HG02884 (cell line): ENCODE data around the gene FGFBP2.
A peak's percentile ranks its signal among the peaks of the same experiment; 100 is the strongest.

ENCODE experiments used
- ATAC-seq: cut with Tn5 transposase; IDR thresholded peaks from one replicate; pipeline ENCODE4 v1.9.1; 2021; ENCODE audit warnings: mild to moderate bottlenecking, moderate library complexity; ENCODE audit not compliant: unreplicated experiment

The FGFBP2 gene, protein sequence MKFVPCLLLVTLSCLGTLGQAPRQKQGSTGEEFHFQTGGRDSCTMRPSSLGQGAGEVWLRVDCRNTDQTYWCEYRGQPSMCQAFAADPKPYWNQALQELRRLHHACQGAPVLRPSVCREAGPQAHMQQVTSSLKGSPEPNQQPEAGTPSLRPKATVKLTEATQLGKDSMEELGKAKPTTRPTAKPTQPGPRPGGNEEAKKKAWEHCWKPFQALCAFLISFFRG

DNA sequence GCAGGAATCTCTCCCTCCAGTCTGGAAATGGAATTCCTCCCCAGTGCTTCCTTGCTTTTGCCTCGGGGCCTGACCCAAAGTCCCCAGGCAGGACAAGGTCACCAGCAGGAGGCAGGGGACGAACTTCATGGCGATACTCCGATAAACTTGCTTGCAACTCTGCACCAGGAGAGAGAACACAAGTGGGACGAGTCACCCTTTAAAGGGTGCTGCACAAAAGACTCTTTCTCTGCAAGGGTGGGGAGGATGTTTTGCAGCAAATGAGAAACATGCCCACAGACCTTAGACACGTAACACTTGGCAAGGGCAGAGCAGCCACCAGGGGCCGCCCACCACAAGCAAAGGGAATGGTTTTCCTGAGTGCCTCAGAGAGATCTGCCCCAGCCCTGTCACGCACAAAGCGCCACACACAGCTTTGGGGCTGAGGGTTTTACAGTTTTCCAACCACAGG lies at the start of gene FGFBP2:
Gene FGFBP2 (minus strand): TSS at position 175 of the 451 bp plus-strand sequence. CDS start 46 bp downstream, at position 129.
- peak; percentile 48 for ATAC-seq

DNA sequence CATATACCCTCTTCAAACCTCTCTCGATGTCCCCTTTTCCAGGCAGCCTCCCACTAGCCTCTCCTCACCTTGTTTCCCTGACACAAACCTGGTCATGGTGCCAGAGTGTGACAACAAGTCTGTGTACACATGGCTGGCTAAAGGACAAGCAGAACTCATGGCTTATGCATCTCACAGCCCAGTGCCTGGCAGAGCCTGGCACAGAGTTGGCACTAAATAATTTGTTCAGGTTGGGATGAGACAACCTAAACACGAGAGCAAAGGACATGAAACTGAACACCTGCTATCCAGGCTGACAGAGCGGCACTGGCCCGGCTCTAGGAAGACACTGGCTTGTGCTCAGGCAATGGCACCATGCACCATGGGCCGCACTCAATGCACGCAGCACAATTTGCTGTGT lies 48.2 kb upstream of the FGFBP2 start:
- no peak for ATAC-seq

DNA sequence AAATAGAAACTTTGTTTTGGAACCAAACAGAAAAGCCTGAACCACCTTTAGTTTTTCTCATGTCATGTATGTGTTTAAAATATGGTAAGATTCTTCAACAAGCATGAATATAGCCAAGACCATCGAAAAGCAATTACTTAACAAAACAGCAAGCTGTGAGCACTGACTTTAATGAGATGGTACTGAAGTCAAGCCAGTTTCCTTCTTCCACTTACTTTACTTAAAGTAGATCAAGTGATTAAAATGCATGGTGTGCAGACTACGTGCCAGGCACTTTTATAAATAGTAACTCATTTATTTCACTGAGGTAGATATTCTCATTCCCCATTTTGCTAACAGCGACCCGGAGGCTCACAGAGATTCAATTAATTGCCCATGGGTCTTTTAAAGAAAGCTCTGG lies 46.2 kb upstream of the FGFBP2 start:
- ATAC-seq = no peak

DNA sequence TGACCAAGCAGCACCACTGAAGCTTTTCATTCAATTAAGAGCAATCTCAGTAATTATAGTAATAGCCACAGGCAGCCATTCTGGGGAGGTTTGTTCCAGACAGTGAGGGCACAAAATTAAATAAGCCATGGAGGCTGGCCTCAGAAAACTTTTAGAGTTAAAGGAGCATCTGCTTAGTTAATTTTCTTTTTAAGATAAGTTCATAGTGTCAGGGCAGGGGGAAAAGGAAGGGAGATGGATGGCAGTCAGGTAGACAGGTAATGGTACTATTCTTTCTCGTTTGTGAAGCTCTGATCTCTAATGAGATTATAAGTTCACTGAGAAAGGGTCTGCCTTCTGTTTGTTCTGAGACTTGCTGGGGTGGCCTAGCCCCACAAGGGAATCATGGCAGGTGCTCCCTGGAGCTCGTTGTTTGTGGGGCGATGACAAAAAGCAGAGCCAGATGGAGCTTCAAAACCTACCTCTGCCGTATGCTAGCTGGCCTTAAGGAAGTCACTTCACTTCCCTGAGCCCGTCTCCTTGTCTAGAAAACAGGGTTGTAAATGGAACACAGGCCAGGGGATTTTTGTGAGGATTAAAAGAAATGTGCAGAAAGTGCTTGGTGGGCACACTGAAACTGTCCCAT lies 44.6 kb upstream of the FGFBP2 start:
- ATAC-seq = no peak

DNA sequence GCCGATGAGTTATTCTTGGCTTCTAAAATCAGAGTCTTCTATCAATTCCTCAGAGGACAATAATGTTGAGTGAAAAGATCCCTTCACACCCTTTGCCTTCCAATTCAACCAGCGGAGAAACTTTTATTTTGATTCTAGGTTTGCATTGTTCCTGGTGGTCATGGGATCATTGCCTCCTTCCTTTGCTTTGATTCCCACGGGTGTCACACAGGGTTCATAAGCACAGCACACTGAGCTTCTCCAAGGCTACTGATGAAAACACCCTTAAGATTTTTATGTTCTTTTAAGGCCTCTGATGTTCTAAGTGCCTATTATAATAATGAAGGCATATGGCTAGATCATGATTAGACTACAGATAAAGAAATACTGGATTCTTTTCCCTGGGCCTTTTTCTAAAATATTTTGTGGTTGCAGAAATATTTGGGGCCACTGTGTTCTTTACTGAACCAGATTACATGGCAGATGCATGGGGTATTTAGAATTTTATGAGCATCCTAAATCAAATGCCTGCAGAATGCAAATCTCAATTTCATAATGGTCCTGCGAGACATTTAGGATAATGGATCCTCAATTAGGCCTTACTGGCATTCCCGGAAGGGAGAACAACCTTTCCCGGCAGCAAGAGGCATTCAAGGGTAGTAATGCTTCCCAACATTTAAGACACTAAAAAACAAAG lies 43.9 kb upstream of the FGFBP2 start:
- ATAC-seq = no peak

DNA sequence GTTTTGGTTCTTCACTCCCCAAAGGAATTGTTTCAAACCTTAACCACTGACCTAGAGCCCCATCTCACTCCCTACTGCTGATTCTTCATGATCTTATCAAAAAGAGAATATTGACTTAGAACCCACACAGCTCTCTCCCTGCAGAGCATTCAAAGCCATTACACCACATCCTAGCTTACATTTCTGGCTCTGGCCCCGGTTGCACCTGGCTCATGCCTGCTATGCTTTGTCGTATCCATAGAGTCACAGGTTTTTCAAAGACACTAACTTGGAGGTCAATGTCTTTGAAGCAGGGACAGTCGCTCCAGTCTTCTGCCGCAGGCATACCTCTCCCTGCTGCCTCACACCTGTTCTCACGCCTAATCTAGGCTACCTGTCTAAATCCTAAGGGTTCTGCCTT lies 42.7 kb upstream of the FGFBP2 start:
- ATAC-seq = no peak

DNA sequence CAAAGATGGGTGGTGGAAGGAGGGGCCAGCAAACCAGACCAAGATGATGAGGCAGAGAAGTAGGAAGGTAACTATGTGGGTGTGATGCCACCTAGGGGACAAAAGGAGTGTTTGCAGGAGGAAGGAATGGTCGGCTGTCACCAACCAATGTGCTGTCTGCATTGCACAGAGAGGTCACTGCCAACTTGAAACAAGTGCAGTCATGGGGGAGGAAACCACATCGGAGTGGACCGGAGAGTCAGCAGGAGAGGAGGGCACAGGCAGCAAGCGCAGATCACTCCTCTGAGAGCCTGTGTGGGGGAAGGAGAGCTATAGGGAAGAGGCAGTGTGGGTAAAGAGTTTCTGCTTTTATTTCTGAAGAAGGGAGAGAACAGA lies 38.5 kb upstream of the FGFBP2 start:
- peak; percentile 98 for ATAC-seq

DNA sequence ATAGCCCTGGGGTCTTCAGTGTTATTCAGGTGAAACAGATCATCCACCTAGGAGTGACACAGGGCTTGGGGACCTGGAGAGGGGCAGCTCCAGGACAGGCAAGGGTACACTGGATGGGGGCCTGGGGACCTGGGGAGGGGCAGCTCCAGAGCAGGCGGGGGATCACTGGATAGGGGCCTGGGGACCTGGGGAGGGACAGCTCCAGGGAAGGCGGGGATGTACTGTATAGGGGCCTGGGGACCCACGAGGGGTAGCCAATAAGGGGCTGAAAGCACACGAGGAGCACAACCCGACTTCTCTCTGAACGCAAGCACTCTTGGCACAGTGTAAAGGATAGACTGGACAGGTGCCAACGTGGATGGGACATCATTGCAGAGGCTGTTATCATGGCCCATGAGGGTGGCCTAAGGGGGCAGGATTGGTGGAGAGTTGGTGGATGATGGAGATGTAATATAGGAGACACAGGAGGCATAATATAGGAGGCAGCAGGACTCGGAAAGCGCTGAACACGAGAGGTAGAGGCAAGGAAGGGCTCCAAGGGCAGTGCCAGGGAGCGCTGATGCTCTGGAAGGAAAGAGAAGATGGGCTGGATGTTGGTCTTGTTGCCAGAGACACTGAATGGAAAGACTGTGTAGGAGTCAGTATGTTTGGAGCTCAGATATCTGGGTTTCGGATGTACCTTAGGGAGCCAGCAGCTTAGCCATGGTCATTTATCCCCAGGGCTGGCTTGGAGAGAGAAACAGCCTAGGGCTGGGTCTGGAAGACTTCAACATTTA lies 37.9 kb upstream of the FGFBP2 start:
- ATAC-seq = no peak

DNA sequence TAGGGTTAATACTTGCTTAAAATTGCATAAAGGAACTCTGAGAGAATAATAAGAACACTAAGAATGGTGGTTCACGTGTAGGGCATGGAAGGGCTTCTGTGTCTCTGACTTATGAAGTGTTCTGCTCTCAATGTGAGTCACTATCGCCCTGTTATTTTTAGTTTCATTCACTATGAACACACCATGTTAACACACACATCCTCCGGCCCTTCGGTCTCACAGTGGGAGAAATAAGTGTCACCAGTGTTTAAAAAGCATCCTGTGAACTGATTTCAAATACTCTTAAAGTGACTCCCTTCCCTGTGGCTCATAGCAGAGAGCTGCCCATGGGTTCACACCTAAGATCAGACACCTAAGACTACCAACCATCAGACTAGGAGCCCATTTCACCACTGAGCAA lies 33.8 kb upstream of the FGFBP2 start:
- ATAC-seq = no peak

DNA sequence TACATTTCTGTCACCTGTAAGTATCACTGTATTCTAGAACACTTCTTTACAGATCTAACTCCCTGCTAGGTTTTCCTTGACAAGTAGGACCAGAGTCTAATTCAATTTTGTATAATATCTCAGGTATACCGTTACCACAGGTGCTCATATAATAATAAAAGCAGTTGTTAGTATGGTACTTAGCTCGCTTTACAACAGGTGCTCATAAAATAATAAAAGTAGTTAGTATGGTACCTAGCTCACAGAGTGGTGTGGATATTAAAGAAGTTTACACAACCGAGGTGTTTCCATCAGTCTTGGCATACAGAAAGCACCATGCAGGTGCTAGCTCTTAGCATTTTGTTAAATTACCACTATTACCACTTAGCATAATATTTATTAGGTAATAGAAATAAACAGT lies 32.9 kb upstream of the FGFBP2 start:
- ATAC-seq = no peak

DNA sequence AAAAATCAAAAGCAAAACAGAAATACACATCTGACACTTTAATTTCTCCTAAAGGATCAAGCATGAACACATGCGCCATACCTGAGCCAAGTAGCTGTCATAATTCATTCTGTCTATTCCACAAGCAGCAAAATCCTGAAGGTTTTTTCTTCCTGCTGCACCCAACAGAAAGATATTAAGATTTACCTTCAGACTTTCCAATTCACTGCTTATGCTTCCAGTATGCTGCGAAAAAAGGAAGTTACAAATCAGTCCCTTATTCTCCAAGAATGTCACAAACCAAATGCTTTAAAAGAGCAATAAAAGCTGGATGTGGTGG lies 29.2 kb upstream of the FGFBP2 start:
- ATAC-seq = no peak

DNA sequence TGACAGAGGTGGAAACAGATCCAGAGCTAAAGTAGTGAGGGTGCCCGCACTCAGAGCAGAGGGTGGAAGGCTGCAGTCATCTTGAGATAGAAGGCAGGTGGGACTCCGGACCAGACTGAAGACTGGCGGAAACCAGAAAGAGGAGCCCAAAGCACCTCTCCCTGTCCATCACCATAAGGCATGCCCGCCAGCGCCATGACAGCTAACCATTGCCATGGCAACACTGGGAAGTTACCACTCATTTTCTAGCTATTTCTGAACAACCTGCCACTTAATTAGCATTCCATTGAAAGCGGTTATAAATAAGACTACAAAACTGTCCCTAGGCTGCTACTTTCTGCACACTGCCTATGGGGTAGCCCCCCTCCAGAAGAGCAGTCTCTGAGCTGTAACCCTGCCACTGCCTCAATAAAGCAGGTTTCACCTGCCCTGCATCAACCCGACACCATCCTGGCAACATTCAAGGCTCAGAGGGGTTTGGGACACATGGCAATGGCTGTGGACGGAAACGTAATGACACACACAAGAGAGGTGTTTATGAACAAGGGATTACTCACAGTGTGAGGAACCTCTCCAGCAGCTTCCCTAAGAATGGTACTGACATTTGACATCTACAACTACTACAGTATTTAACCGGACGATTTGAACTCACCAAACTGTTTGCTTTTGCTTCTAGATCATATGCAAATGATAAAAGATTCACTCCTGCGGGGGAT lies 27.8 kb upstream of the FGFBP2 start:
- ATAC-seq = no peak

DNA sequence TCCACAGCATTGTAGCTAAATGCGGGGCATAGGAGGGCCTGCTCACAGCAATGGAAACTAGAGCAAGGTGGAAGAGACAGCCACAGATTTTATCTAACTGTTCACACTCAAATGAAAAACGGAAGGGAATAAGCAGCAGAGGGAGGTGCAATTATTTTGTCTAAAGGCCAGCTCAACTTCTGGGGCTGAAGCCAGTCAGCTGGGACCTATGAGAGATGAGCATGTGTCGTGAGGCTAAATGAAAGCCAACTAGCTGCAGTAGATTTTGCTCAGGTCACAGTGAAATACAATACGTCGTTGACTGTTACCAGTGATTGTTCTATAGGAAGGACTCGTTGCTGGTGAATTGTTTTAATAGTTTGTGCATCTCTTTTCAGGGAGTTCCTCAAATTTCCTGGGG lies 26.4 kb upstream of the FGFBP2 start:
- no peak for ATAC-seq

DNA sequence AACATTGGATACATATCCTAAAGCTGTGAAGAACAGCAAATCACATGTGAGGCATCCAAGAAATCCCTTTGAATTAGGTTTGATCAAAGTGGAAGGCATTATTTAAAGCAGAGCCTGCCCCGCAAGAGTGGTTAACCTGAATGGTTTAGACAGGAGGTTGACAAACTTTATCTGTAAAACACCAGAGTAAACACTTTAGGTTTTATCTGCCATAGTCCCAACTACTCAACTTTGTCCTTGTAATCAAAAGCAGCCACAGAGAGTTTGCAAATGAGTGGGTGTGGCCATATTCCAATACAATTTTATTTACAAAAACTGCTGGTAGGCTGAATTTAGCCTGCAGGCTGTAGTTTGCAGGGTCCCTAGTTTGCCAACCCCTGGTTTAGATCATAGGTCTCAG lies 25.2 kb upstream of the FGFBP2 start:
- no peak for ATAC-seq

DNA sequence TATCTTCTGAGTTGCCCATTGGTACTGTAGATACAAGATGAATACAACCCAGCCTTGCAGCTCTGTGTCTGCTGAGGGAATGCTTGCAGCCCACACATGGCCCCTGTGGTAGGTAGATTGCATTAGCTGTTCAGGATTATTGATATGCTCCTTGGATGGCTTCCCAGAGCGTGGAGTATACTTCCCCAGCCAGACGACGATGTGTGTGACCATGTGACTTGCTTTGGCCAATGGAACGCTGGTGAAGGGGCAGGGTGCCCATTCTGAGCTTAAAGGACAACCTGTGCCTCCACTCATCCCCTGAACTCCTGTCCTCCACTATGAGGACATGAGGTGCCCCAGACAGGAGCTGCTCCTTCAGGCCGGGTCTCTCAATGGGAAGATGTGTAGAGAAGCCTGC lies 23.9 kb upstream of the FGFBP2 start:
- no peak for ATAC-seq

DNA sequence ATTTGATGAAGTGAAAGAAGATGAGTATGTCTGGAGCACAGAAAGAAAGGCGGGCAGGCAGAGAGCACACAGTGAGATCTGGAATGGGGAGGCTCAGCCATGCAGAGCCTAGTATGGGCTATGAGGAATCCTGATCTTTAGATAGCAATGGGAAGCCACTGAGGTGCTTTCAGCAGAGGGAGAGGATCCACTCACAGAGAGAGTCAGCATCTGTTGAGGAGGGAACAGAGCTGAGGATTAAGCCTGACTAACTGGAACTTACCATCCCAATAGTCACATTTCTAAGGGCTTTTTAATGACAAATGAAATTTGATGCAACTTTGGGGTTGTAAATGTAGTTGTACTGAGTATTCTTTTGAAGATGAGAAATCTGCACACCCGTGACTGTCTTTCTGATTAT lies 20.6 kb upstream of the FGFBP2 start:
- no peak for ATAC-seq

DNA sequence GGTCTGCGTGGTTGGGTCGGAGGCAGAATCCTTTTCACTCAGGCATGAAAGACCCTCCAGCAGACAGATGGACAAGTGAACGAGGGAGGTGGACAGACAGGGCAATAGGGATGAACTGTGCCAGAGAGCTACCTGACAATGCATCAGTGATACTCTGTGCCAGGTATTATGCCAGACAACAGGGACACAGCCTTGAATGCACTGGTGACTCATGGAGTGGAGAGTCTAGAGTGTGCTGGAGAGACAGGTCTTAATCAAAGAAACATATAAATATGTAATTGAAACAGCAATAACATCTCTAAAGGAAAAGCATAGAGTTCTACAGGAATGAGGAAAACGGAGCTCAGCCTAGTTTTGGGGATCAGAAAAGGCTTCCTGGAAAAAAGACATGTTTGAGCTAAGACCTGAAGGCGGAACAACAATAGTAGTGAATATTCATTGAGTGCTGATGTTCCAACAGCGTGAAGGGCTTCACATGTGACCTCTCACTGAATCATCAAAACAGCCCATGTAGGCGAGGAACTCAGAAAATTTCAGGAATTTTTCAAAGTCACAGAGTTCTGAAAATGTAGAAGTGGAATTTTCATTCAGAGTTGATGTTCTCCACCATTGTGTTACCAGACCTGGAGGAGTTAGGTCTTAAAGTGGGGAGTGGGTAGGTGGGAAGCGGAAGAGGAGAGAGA lies 20.0 kb upstream of the FGFBP2 start:
- ATAC-seq = no peak

DNA sequence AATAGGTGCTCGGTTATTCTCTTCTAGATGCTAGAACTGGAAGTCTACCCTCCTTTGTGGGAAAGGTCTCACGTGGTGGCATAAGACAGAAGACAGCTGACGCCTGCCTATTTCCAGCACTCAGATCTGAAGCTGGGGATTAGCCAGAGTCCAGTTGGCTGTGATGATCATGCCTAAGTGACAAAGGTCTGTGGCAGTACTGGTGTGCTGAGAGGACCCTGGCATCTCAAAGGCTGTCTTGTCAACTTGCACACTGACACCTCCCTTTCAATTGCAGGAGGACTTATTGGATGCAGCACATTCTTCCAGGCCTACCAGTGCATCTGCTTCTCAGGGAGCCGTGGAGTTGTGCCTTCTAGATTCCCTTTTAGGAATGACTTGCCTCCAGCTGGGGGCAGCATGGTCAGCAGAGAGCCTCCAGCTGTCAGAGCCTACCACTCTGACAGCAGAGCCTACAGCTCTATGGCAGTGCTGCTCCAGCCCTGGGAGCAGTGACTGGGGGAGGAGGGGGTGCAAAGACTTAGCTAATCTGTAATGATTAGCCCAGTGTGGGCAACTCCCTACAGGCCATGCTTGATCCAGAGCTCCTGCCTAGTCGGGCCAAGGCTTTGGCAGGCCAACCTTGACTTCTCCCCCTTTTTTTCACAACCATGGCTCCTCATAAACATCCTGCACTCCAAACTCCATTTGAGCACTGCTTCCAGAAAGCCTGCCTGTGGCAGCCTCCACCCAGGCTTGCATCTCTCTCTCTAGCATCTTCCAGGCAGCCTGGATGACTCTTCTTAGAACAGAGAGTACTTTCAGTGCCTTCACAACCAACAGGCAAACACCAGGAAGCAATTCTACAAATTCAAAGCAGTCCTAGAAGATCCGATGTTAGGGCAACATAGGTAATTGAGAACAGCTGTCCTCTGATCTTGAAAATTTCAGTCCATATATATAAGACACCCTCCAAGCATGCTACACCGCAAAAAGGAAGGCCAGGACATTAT lies 13.8 kb upstream of the FGFBP2 start:
- no peak for ATAC-seq

DNA sequence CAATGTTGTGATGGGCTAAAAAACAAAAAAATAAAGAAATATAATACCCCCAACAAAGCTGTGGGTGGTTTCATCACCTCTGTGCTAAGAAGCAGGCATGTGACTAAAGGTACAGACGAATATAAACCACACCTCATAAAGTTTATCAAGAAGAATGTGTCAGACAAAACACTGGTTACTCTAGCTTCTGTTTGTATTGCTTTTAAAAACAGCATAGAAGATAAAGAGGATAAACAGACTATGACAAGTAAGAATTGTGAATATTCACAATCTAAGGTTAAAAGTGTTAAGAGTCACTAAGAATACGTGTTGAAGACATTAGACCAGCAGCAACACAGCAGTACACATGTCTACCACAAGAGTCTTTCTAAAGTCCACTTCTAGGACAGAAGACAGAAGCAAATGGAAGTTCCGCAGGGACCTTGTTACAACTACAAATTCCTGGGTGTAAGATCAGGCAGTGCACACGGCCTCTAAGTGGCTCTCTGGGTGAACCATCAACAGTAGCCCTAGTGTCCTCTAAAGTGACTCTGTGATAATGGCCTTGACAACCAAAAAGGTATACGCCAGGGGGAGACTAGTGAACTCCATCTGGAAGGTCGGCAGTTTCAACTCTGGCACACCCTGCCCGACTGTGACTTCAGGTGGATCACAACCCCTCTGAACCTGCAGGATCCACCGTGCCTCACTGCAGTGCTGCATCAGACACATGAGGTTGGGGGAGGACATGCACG lies 8.3 kb upstream of the FGFBP2 start:
- no peak for ATAC-seq
